PFSK-1 (cell line): ENCODE measurements around the gene FOXP2.

Experiments used
- FOXP2 ChIP-seq: optimal IDR thresholded peaks from 2 replicates; pipeline ENCODE3; 2011; ENCODE audit warnings: borderline replicate concordance, control low read depth, inconsistent platforms; ENCODE audit not compliant: insufficient read depth; ENCODE audit errors: extremely low read length, extremely low read depth
- POLR2AphosphoS5 ChIP-seq: IDR thresholded peaks from 2 replicates; pipeline ENCODE4 v1.6.1; 2012; ENCODE audit warnings: low read depth, mild to moderate bottlenecking, control low read depth, low read length, moderate library complexity
- SIN3A ChIP-seq: IDR thresholded peaks from 2 replicates; pipeline ENCODE4 v1.6.1; 2012; ENCODE audit warnings: mild to moderate bottlenecking, low read length, moderate library complexity, borderline replicate concordance; ENCODE audit not compliant: insufficient read depth
- TAF1 ChIP-seq: IDR thresholded peaks from 2 replicates; pipeline ENCODE4 v1.6.1; 2012; ENCODE audit warnings: low read length, control low read depth, borderline replicate concordance; ENCODE audit not compliant: insufficient read depth
- TF ChIP-seq, protein P1 (sequence below), 2 experiments: IDR thresholded peaks; 2 replicates each; pipeline versions ENCODE4 v1.6.1 to v1.8.0; 2011 to 2012; ENCODE audit warnings: low read depth in 2 of 2, low read length in 2 of 2, control low read depth in 1 of 2, inconsistent platforms in 1 of 2, mild to moderate bottlenecking in 1 of 2, moderate library complexity in 1 of 2; ENCODE audit not compliant: insufficient read depth in 1 of 2

The FOXP2 gene

DNA sequence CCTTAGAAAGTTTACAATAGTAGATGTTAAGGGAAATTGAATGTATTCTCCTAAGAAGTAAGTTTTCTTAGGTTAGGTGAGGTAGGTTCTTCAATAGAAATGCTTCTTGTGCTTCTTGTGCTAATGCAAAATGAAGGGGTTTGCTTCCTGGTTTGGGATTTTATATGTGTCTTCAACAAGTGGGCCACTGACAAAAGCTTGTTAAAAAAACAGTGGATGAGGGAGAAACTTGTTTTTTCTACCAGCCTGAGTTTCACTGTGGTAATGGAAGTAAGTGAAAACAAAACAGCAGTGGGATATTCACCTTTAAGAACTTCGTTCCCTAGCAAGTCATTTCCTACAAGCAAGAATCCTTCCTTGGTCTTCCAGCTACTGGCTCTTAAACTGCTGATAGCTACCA lies 107.5 kb downstream of the FOXP2 start:
- no peak for TF ChIP-seq FOXP2
- TF ChIP-seq POLR2AphosphoS5: no peak
- TF ChIP-seq, protein P1, sequence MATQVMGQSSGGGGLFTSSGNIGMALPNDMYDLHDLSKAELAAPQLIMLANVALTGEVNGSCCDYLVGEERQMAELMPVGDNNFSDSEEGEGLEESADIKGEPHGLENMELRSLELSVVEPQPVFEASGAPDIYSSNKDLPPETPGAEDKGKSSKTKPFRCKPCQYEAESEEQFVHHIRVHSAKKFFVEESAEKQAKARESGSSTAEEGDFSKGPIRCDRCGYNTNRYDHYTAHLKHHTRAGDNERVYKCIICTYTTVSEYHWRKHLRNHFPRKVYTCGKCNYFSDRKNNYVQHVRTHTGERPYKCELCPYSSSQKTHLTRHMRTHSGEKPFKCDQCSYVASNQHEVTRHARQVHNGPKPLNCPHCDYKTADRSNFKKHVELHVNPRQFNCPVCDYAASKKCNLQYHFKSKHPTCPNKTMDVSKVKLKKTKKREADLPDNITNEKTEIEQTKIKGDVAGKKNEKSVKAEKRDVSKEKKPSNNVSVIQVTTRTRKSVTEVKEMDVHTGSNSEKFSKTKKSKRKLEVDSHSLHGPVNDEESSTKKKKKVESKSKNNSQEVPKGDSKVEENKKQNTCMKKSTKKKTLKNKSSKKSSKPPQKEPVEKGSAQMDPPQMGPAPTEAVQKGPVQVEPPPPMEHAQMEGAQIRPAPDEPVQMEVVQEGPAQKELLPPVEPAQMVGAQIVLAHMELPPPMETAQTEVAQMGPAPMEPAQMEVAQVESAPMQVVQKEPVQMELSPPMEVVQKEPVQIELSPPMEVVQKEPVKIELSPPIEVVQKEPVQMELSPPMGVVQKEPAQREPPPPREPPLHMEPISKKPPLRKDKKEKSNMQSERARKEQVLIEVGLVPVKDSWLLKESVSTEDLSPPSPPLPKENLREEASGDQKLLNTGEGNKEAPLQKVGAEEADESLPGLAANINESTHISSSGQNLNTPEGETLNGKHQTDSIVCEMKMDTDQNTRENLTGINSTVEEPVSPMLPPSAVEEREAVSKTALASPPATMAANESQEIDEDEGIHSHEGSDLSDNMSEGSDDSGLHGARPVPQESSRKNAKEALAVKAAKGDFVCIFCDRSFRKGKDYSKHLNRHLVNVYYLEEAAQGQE (IDR thresholded peaks at IDR 0.05; ENCODE audit: insufficient read depth in 1 of 2, low read depth in 2 of 2, low read length in 2 of 2): no peak
- TF ChIP-seq SIN3A: no peak
- TF ChIP-seq TAF1: no peak

- TF ChIP-seq, protein P1 (IDR thresholded peaks at IDR 0.05; ENCODE audit: insufficient read depth in 1 of 2, low read depth in 2 of 2, low read length in 2 of 2): no peak
- no peak for TF ChIP-seq FOXP2
- peak; percentile 42; the same call in 1 of the 2 replicates for TF ChIP-seq SIN3A
- no peak for TF ChIP-seq TAF1
- no peak for TF ChIP-seq POLR2AphosphoS5
Observed at GRCh38 chr7:114527589-114527988, 113.0 kb downstream of the FOXP2 start.

DNA sequence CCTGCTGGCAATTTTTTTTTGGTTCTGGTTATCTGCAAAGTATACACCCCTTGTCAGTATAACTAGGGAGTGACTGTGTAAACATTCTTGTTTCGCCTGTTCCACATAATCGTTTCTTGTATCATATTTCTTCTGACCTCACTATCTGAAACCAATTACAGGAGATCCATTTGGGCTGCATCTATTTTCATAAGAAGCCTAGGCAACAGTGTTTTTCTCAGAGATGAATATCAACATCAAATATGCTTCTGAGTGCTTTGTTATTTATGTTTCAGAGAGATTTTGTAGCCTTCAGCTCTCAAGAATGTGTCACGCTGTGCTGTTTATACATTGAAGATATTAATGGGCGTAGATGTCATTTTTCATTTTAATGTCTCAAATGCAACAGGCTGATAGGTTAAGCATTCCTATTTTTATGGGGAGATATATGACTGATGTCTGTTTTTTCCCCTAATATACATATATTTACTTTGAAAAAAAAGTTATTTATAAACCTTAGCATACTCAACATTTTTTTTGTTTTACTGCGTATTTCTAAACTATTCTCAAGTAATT lies 115.5 kb downstream of the FOXP2 start:
- TF ChIP-seq, protein P1 (IDR thresholded peaks at IDR 0.05; ENCODE audit: insufficient read depth in 1 of 2, low read depth in 2 of 2, low read length in 2 of 2): no peak
- peak; percentile 37; the same call in 1 of the 2 replicates for TF ChIP-seq POLR2AphosphoS5
- peak; percentile 58; the same call in 1 of the 2 replicates for TF ChIP-seq SIN3A
- no peak for TF ChIP-seq FOXP2
- TF ChIP-seq TAF1: no peak

DNA sequence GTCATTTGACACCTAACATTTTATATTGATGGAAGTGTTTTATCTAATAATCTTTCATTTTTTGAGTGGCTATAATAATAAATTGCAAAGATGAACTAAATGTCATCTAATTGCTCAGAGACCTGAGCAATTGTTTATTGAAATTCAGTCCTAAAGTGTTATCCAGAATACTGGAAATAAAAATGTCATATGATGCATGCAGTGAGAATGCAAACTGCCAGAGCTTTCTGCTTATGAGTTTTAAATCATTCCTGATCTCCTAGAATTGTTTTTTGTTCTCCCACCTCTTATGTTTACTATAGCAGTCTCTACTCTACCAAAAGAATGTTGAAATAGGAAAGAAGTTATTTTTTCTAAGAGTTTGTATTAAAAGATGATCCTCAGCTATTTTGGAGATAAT lies 116.7 kb downstream of the FOXP2 start:
- no peak for TF ChIP-seq TAF1

- no peak; the same call in 1 of the 2 replicates for TF ChIP-seq SIN3A
- TF ChIP-seq, protein P1 (IDR thresholded peaks at IDR 0.05; ENCODE audit: insufficient read depth in 1 of 2, low read depth in 2 of 2, low read length in 2 of 2): 0 out of 4 replicates have a peak, but pooled peaks of 1 of the 2 experiments have one; percentile 30
Observed at GRCh38 chr7:114533131-114533530, 118.5 kb downstream of the FOXP2 start.
